BLaER1 (cell line): Measurements from ENCODE around the gene FYCO1.

Source experiments
- H3K27ac ChIP-seq: shearing (Covaris generic); formaldehyde crosslinking; 2 replicates; pipeline ENCODE4 v1.8.1; 2022
- H3K27me3 ChIP-seq: shearing (Covaris generic); formaldehyde crosslinking; 2 replicates; pipeline ENCODE4 v1.8.1; 2022
- H3K36me3 ChIP-seq: shearing (Covaris generic); formaldehyde crosslinking; 2 replicates; pipeline ENCODE4 v1.8.1; 2022
- H3K4me1 ChIP-seq: shearing (Covaris generic); formaldehyde crosslinking; 2 replicates; pipeline ENCODE4 v1.8.1; 2022
- H3K4me2 ChIP-seq: shearing (Covaris generic); formaldehyde crosslinking; 2 replicates; pipeline ENCODE4 v1.8.1; 2022
- H3K4me3 ChIP-seq: shearing (Covaris generic); formaldehyde crosslinking; 2 replicates; pipeline ENCODE4 v1.8.1; 2022
- H3K9ac ChIP-seq: shearing (Covaris generic); formaldehyde crosslinking; 2 replicates; pipeline ENCODE4 v1.8.1; 2022
- H3K9me3 ChIP-seq: shearing (Covaris generic); formaldehyde crosslinking; 2 replicates; pipeline ENCODE4 v1.8.1; 2022
- H4K20me1 ChIP-seq: shearing (Covaris generic); formaldehyde crosslinking; 2 replicates; pipeline ENCODE4 v1.8.1; 2022
- Cebpa-rat ChIP-seq: shearing (Covaris generic); IDR thresholded peaks from 2 replicates; pipeline ENCODE4 v1.8.1; 2022

FYCO1 gene

GRCh38 chr3:45985532-45986302, 9.9 kb downstream of the FYCO1 start:
- Histone ChIP-seq H3K36me3 (peaks cover 81% of the 10 kb centered on the region), H3K4me1 (peaks cover 9% of the 10 kb centered on the region; the same call in 1 of the 2 replicates), H3K4me2 (no peak overlapping the region), H3K9me3 (no peaks in the 10 kb centered on the region), H3K9ac (no peak overlapping the region), H3K27me3 (no peaks in the 10 kb centered on the region), H3K27ac (no peak overlapping the region), H4K20me1 (peaks cover 80% of the 10 kb centered on the region), H3K4me3 (no peak overlapping the region)
- TF ChIP-seq Cebpa-rat, result no peak

DNA sequence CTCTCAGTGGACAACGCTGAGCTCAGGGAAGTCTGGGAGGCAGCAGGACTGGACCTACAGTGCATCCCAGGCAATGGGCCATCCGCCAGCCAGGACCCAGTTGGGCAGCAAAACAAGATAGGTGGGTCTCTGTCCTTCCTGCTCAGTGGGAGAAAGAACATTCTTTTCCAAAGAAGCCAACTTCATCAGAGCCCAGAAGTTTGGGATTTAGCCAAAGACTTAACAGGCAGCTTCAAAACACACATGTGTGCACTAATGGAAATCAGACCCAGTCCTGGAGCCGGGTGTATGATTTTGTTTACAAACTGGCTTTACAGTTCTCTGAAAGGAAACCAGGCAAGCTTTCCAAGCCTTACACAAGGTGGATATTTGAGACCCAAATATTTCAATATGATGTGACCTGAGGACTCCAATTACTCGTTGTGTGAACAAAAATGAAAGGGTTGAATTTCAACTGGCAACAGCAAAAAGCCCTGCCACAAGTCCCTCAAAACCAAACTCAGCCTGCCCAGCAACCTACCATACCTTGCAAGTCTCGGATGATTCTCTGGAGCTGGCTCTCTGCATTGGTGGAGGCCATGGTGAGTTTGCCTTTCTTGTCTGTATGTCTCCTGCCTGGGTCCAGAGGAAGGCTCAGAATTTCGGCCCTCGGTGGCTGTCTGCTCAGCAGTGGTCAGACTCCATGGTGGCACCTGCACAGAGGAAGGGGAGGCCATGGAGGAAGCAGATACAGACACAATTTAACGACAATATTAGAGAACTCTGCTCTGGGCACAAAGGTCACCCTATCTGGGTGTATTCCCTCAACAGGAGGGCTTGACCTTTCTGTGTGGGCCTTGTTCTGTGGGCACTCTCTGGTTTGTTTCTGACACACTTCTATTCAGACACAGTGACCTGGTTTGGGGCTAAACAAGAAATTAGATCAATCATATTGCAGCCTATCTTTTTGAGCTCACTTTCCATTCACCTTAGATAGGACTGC, 11.0 kb downstream of the FYCO1 start:
- H3K4me3 ChIP-seq, result no peak overlapping the region
- H3K27me3 ChIP-seq, result no peaks in the 10 kb centered on the region
- no peak overlapping the region for H3K4me2 ChIP-seq
- no peak for TF ChIP-seq Cebpa-rat
- H4K20me1 ChIP-seq, result peaks cover 69% of the 10 kb centered on the region
- peaks cover 9% of the 10 kb centered on the region; the same call in 1 of the 2 replicates for H3K4me1 ChIP-seq
- no peaks in the 10 kb centered on the region for H3K9me3 ChIP-seq
- H3K27ac ChIP-seq, result no peak overlapping the region
- peaks cover 92% of the 10 kb centered on the region for H3K36me3 ChIP-seq
- no peak overlapping the region for H3K9ac ChIP-seq

DNA sequence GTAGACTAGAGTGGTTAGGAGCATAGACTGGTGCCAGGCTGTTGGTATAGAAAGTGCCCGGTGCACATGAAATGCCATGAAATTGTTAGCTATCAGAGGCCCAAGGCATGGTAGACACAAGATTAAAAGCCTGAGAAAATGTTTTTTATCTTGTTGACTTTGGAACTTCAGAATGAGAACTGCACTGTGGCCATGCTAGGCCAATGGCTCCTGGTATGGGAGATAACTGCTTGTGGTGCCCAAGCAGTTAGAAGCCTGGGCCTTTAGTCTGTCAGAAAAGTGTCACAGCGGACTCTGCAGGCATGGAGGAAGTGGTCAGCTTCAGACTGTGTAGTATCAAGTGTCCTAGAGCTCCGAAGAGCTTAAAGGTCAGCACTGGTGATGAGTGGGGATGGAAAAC, 11.9 kb downstream of the FYCO1 start:
- no peak for TF ChIP-seq Cebpa-rat
- no peaks in the 10 kb centered on the region for H3K9me3 ChIP-seq
- H4K20me1 ChIP-seq, result peaks cover 61% of the 10 kb centered on the region
- H3K4me1 ChIP-seq, result peaks cover 9% of the 10 kb centered on the region; the same call in 1 of the 2 replicates
- no peak overlapping the region for H3K4me2 ChIP-seq
- H3K4me3 ChIP-seq, result no peak overlapping the region
- H3K27me3 ChIP-seq, result no peaks in the 10 kb centered on the region
- peaks cover 95% of the 10 kb centered on the region for H3K36me3 ChIP-seq
- no peak overlapping the region for H3K9ac ChIP-seq
- H3K27ac ChIP-seq, result no peak overlapping the region

DNA sequence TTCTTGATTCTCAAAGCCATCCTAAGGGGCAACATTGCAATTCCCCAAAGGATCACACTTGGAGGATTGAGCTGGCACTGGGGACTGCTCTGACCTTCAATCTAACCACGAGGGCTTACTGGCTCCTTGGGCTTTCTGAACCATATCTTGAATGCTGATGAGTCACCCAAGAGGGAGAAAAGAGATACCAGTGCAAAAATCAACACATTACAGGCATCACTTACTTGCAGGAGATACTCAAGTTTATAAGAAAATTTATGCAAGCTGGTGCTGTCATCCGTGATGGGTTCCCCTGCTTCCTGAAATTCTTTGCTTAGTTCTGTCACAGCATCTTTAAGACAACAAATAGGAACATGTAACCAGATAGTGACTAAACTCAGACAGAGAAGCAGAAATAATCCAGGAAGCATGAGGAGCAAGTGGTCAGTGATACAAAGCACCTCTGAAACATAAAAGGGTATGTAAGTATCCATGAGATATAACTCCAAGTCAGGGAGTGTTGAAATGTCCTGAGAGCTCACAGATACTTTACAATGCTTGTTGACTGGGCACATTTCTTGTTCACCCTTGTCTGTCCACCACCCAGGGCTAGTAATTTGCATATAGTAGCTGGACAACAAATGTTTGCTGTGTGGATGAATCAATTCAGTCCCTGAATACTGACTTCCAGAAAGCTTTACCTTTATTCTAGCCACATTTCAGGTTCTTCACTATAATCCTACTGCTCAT, 14.1 kb downstream of the FYCO1 start:
- Histone ChIP-seq H3K4me3 (no peak overlapping the region), H3K36me3 (peaks cover 98% of the 10 kb centered on the region), H3K4me1 (peaks cover 9% of the 10 kb centered on the region; the same call in 1 of the 2 replicates), H3K9me3 (no peaks in the 10 kb centered on the region), H3K27ac (no peak overlapping the region), H3K4me2 (no peak overlapping the region), H3K27me3 (no peaks in the 10 kb centered on the region), H4K20me1 (peaks cover 38% of the 10 kb centered on the region), H3K9ac (no peak overlapping the region)
- no peak for TF ChIP-seq Cebpa-rat

- Histone ChIP-seq H3K9ac (no peak overlapping the region), H3K4me1 (peaks cover 9% of the 10 kb centered on the region; the same call in 1 of the 2 replicates), H3K36me3 (peaks cover 98% of the 10 kb centered on the region), H3K4me2 (no peak overlapping the region), H4K20me1 (peaks cover 31% of the 10 kb centered on the region), H3K4me3 (no peak overlapping the region), H3K27ac (no peak overlapping the region), H3K27me3 (no peaks in the 10 kb centered on the region), H3K9me3 (no peaks in the 10 kb centered on the region)
- no peak for TF ChIP-seq Cebpa-rat
These were observed 14.8 kb downstream of the FYCO1 start for GRCh38 chr3:45980819-45981218.

DNA sequence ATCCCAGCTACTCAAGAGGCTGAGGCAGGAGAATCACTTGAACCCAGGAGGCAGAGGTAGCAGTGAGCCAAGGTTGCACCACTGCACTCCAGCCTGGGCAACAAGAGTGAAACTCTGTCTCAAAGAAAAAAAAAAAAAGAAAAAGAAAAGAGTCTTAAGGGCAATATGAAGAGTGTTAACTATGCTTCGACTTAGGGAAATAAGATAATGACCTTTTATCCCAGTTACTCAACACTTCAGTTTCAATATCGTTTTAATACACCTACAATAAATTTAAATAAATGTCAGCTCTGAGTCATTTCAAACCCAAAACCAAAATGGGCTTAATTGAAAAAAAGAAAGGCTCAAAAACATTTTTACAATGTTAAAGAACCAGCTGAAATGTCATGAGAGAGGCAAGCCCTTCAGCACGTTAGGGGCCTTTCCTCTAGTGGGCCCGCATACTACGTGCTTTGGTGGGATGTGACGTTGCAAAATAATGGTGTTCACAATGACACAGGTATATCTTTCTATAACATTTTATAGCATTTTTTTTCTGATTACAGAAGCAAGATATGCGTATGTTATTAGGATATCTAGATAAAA, 15.3 kb downstream of the FYCO1 start:
- H3K4me1 ChIP-seq, result peaks cover 9% of the 10 kb centered on the region; the same call in 1 of the 2 replicates
- H3K27me3 ChIP-seq, result no peaks in the 10 kb centered on the region
- H3K4me2 ChIP-seq, result no peak overlapping the region
- H3K4me3 ChIP-seq, result no peak overlapping the region
- H3K9ac ChIP-seq, result no peak overlapping the region
- H3K36me3 ChIP-seq, result peaks cover 98% of the 10 kb centered on the region
- H3K27ac ChIP-seq, result no peak overlapping the region
- no peak for TF ChIP-seq Cebpa-rat
- no peaks in the 10 kb centered on the region for H3K9me3 ChIP-seq
- peaks cover 26% of the 10 kb centered on the region for H4K20me1 ChIP-seq

DNA sequence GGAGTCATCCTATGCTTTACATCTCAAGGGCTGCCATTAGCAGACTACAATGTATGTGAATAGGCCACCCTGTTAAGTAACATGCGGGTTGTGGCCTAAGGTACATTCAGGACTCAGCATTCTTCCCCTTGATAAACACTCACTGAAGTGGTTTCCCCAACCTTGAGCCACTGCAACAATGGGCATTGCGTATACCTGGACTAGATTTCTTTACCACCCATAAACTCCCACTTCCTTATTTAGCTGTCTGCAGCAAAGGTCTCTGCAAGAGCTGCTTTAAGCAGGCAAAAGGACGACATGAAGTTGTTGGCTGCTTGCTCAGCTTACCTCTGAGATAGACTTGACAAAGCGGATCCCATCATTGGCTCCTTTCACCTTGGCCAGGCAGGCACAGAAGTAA, 16.2 kb downstream of the FYCO1 start:
- no peak overlapping the region for H3K27ac ChIP-seq
- no peaks in the 10 kb centered on the region for H3K27me3 ChIP-seq
- no peak overlapping the region for H3K9ac ChIP-seq
- H3K4me1 ChIP-seq, result peaks cover 9% of the 10 kb centered on the region; the same call in 1 of the 2 replicates
- H3K36me3 ChIP-seq, result peaks cover 98% of the 10 kb centered on the region
- TF ChIP-seq Cebpa-rat, result no peak
- H3K9me3 ChIP-seq, result no peaks in the 10 kb centered on the region
- H3K4me3 ChIP-seq, result no peak overlapping the region
- H3K4me2 ChIP-seq, result no peak overlapping the region
- peaks cover 17% of the 10 kb centered on the region; the same call in 1 of the 2 replicates for H4K20me1 ChIP-seq

DNA sequence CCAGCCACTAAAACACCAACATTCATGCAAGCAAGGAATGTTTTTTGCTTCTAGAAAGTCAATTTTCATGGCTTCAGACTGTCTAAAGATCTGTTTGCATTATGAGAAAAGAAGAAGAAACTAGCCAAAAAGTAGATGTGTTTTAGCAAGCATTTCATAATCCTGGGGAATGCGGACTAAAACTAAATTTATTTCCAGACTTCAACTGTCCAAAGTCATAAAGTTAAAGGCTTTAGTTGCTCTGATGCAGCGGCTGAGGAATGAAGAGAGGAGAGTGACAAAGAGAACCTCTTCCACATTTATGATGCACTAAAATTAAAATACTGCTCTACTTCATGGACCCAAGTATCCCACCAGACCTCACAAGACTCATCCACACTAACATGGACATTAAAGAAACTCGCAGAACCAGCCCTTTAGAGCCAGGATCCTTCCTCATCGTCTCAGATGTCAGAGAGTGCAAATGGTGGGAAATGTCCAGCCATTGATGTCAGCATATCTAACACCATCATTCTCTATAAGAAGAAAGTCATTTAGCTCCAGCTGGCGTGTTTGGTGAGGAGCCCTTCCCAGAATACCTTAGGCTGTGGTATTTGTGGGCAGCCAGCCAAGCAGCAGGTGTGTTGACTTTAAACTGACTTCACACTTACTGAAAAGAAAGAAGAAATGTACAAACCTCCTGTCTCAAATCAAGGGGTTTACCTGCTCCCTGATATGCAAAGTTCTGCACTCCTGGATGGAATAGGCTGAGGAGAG, 17.4 kb downstream of the FYCO1 start:
- Histone ChIP-seq H3K4me1 (peaks cover 9% of the 10 kb centered on the region; the same call in 1 of the 2 replicates), H3K9ac (no peak overlapping the region), H3K4me2 (no peak overlapping the region), H3K27ac (no peak overlapping the region), H3K4me3 (no peak overlapping the region), H3K9me3 (no peaks in the 10 kb centered on the region), H4K20me1 (peaks cover 13% of the 10 kb centered on the region; the same call in 1 of the 2 replicates), H3K36me3 (peaks cover 96% of the 10 kb centered on the region), H3K27me3 (no peaks in the 10 kb centered on the region)
- TF ChIP-seq Cebpa-rat, result no peak
